ENCODE data around the gene SLC25A3. TPM values are rescaled to one million over a fixed set of nuclear protein-coding genes. Genes with fewer than 3 reads are reported as not detected.
"Not testable (repeated sequence)": the region's sequence is repeated elsewhere in the genome, so short reads cannot be mapped to it uniquely, and the experiment has no call there.

Gene SLC25A3
- total RNA-seq (1,140 and 1,319 TPM in 2 replicates), polyA plus RNA-seq (711 and 804 TPM in 2 replicates)

DNA sequence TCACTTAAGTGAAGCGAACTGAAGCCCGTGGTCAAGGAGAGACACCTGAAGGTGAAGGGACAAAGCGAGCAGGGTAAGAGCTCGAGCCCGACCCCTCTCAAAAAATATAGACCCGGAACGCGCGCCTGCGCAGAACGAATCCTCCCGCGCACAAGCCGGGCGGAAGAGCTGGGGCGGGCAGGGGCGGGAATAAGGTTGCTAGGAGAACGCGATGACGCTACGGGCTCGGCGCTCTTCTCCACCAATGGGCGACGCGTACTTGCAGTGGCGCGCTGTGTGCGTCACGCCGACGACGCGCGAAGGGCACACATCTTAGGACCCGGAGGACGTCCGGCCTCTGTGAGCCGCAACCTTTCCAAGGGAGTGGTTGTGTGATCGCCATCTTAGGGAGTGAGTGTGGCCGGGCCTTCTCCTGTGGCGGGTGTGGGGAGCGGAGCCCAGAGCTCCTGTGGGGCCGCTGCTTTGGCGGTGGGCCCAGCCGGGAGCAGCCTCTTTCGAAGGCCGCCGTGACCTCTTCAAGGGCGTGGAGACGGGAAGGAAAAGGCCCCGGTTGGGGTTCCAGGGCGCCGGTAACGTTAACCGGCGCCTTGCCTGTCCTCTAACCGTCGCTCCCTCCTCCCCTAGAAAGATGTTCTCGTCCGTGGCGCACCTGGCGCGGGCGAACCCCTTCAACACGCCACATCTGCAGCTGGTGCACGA lies at the start of gene SLC25A3:
SLC25A3 (plus strand) TSS at position 336 of the 699 bp plus-strand sequence; CDS start at position 629, 293 bp downstream.
- peaks cover 15% of the 10 kb centered on the region for H3K4me1 ChIP-seq (ENCODE audit: low read depth)
- peak within 1 kb of the TSS; percentile 97 for H3K27ac ChIP-seq
- no peaks in the 10 kb centered on the region for H3K9me3 ChIP-seq (ENCODE audit: low read depth)
- peaks cover 27% of the 10 kb centered on the region for H3K36me3 ChIP-seq
- H3K27me3 ChIP-seq: no peaks in the 10 kb centered on the region
- peak within 1 kb of the TSS; percentile 96 for H3K4me3 ChIP-seq
- TF ChIP-seq, protein P1, sequence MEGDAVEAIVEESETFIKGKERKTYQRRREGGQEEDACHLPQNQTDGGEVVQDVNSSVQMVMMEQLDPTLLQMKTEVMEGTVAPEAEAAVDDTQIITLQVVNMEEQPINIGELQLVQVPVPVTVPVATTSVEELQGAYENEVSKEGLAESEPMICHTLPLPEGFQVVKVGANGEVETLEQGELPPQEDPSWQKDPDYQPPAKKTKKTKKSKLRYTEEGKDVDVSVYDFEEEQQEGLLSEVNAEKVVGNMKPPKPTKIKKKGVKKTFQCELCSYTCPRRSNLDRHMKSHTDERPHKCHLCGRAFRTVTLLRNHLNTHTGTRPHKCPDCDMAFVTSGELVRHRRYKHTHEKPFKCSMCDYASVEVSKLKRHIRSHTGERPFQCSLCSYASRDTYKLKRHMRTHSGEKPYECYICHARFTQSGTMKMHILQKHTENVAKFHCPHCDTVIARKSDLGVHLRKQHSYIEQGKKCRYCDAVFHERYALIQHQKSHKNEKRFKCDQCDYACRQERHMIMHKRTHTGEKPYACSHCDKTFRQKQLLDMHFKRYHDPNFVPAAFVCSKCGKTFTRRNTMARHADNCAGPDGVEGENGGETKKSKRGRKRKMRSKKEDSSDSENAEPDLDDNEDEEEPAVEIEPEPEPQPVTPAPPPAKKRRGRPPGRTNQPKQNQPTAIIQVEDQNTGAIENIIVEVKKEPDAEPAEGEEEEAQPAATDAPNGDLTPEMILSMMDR (IDR thresholded peaks at IDR 0.05; ENCODE audit: low read depth, low read length): no peak
- peak; percentile 98 to 99 for DNase-seq (ENCODE audit: low read depth in 1 of 2, low spot score in 1 of 2)

- no peaks in the 10 kb centered on the region for H3K27me3 ChIP-seq
- peaks cover 36% of the 10 kb centered on the region for H3K36me3 ChIP-seq
- H3K9me3 ChIP-seq (ENCODE audit: low read depth): no peaks in the 10 kb centered on the region
- no peak overlapping the region for H3K4me3 ChIP-seq
- TF ChIP-seq, protein P1 (IDR thresholded peaks at IDR 0.05; ENCODE audit: low read depth, low read length): no peak
- H3K27ac ChIP-seq: no peak overlapping the region
- DNase-seq (ENCODE audit: low read depth in 1 of 2, low spot score in 1 of 2): no peak
- no peaks in the 10 kb centered on the region for H3K4me1 ChIP-seq (ENCODE audit: low read depth)
Observed at GRCh38 chr12:98543701-98544100, 49.8 kb upstream of the SLC25A3 start.

- no peak for DNase-seq (ENCODE audit: low read depth in 1 of 2, low spot score in 1 of 2)
- TF ChIP-seq, protein P1 (IDR thresholded peaks at IDR 0.05; ENCODE audit: low read depth, low read length): no peak
- Histone ChIP-seq H3K27me3 (no peaks in the 10 kb centered on the region), H3K36me3 (peaks cover 36% of the 10 kb centered on the region), H3K27ac (no peak overlapping the region), H3K4me3 (no peak overlapping the region), H3K4me1 (ENCODE audit: low read depth) (no peaks in the 10 kb centered on the region), H3K9me3 (ENCODE audit: low read depth) (no peaks in the 10 kb centered on the region)
Observed at GRCh38 chr12:98544751-98545150, 48.7 kb upstream of the SLC25A3 start.

DNA sequence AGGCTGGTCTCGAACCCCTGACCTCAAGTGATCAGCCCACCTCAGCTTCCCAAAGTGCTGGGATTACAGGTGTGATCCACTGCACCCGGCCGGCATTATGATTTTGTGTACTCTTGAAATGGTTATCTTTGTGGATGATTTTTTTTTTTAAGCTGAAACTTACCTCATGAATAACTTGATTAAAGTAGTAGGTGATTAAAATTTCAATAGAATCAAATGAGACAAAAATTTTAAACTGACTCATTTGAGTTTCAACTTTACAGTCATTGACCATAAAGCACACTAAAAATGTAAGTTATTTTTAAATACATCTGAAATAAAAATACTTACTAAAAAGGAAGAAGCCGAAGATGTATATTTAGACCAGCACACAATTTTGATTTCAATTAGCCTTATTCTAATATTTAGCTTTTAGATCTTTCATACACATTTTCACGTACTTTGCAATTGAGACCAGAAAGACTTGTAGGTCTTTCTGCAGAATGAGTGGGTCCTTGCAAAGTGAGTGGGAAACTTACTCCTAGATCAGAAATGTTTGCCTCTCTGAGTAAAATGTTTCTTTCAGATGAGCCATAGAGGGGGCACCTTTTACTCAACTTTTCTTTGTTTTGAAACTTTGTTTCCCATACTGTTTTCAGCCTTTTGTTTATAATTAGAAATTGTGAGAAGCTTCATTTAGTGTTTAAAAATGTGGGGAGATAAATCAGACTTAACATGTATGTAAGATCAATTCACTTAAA lies 43.9 kb upstream of the SLC25A3 start:
- Histone ChIP-seq H3K27me3 (no peaks in the 10 kb centered on the region), H3K9me3 (ENCODE audit: low read depth) (no peaks in the 10 kb centered on the region), H3K27ac (no peak overlapping the region), H3K4me1 (ENCODE audit: low read depth) (no peaks in the 10 kb centered on the region), H3K36me3 (peaks cover 32% of the 10 kb centered on the region), H3K4me3 (no peak overlapping the region)
- no peak for DNase-seq (ENCODE audit: low read depth in 1 of 2, low spot score in 1 of 2)
- TF ChIP-seq, protein P1 (IDR thresholded peaks at IDR 0.05; ENCODE audit: low read depth, low read length): no peak

DNA sequence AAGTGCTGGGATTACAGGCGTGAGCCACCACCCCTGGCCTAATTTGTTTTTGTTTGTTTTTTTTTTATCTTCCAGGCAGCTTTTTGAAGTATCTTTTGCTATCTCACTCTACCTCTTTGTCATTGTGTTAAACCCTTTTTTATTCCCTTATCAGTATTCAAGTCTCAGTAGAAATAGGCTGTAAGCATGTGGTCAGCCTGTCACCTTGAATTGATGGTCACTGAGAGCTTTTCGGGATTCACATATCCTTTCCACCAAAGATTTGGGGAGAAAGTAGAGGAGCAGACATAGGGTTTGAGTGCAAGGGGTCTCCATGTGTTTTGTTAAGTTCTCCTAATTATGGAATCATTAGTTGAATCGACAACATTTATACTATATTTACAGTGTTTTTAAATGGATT lies 41.7 kb upstream of the SLC25A3 start:
- Histone ChIP-seq H3K27ac (no peak overlapping the region), H3K27me3 (no peaks in the 10 kb centered on the region), H3K36me3 (peaks cover 25% of the 10 kb centered on the region), H3K4me3 (no peak overlapping the region), H3K4me1 (ENCODE audit: low read depth) (no peaks in the 10 kb centered on the region), H3K9me3 (ENCODE audit: low read depth) (no peaks in the 10 kb centered on the region)
- no peak for DNase-seq (ENCODE audit: low read depth in 1 of 2, low spot score in 1 of 2)
- TF ChIP-seq, protein P1 (IDR thresholded peaks at IDR 0.05; ENCODE audit: low read depth, low read length): no peak

DNA sequence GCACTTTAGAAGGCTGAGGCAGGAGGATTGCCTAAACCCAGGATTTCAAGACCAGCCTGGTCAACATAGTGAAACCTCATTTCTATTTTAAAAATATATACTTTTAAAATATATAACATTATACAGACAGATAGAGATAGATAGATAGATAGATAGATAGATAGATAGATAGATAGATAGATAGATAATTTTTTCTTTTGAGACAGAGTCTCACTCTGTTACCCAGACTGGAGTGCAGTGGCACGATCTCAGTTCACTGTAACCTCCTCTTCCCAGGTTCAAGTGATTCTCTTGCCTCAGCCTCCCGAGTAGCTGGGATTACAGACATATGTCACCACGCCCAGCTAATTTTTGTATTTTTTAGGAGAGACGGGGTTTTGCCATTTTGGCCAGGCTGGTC lies 35.4 kb upstream of the SLC25A3 start:
- H3K4me3 ChIP-seq; DNase-seq (ENCODE audit: low read depth in 1 of 2, low spot score in 1 of 2); H3K27ac ChIP-seq; H3K27me3 ChIP-seq; H3K9me3 ChIP-seq (ENCODE audit: low read depth); H3K4me1 ChIP-seq (ENCODE audit: low read depth); H3K36me3 ChIP-seq: not testable (repeated sequence)
